Superior temporal gyrus (tissue), 1 donor: ENCODE results near the gene OSBPL9.
"Not testable (repeated sequence)": the region's sequence is repeated elsewhere in the genome, so short reads cannot be mapped to it uniquely, and the experiment has no call there.

ENCODE experiments used
- DNase-seq: peaks from one replicate; pipeline ENCODE4 v3.0.0-alpha.2; 2016; ENCODE audit errors: extremely low spot score

Gene OSBPL9

GRCh38 chr1:51788938-51789337 is 172.0 kb downstream of the OSBPL9 start:
- no peak for DNase-seq

- DNase-seq = no peak
These were observed 172.4 kb downstream of the OSBPL9 start for GRCh38 chr1:51789342-51789741.

GRCh38 chr1:51790385-51790784 is 173.5 kb downstream of the OSBPL9 start:
- no peak for DNase-seq

- DNase-seq = no peak
These were observed 175.0 kb downstream of the OSBPL9 start for GRCh38 chr1:51791888-51792287.

GRCh38 chr1:51792864-51793263 is 176.0 kb downstream of the OSBPL9 start:
- no peak for DNase-seq

- DNase-seq = no peak
These were observed 177.4 kb downstream of the OSBPL9 start for GRCh38 chr1:51794260-51794659.

GRCh38 chr1:51794868-51795267 is 178.0 kb downstream of the OSBPL9 start:
- no peak for DNase-seq

- DNase-seq = no peak
These were observed 182.5 kb downstream of the OSBPL9 start for GRCh38 chr1:51799372-51799771.

- DNase-seq = no peak
These were observed 197.6 kb downstream of the OSBPL9 start for GRCh38 chr1:51814513-51814912.

GRCh38 chr1:51818487-51818886 is 201.6 kb downstream of the OSBPL9 start:
- DNase-seq = no peak

- DNase-seq = not testable (repeated sequence)
These were observed 202.1 kb downstream of the OSBPL9 start for GRCh38 chr1:51819021-51819420.

GRCh38 chr1:51819810-51820209 is 202.9 kb downstream of the OSBPL9 start:
- DNase-seq = no peak

GRCh38 chr1:51829058-51829457 is 212.2 kb downstream of the OSBPL9 start:
- no peak for DNase-seq

GRCh38 chr1:51833700-51834099 is 216.8 kb downstream of the OSBPL9 start:
- DNase-seq = no peak

- DNase-seq = no peak
These were observed 220.4 kb downstream of the OSBPL9 start for GRCh38 chr1:51837243-51837642.
